Fibroblast of lung (primary cell): Measurements from ENCODE around the gene CSKMT. TPM values are rescaled to one million over a fixed set of nuclear protein-coding genes. Genes with fewer than 3 reads are reported as not detected.

Experiments used
- DNase-seq, 2 donors: peaks; one replicate each; pipeline versions ENCODE4 v3.0.0 to v3.0.0-alpha.2; 2010; ENCODE audit warnings: low read depth in 2 of 2
- H2AFZ ChIP-seq: 2 replicates; pipeline ENCODE4 v1.5.1; 2012; ENCODE audit warnings: low read length, control low read depth, inconsistent platforms
- H3K27ac ChIP-seq: 2 replicates; pipeline ENCODE4 v1.5.1; 2011; ENCODE audit warnings: low read length, control low read depth; ENCODE audit not compliant: insufficient read depth
- H3K27me3 ChIP-seq: 2 replicates; pipeline ENCODE4 v1.5.1; 2011; ENCODE audit warnings: mild to moderate bottlenecking, low read length; ENCODE audit not compliant: control insufficient read depth, insufficient read depth
- H3K36me3 ChIP-seq: 2 replicates; pipeline ENCODE4 v1.5.1; 2011; ENCODE audit warnings: low read length; ENCODE audit not compliant: control insufficient read depth, insufficient read depth
- H3K4me1 ChIP-seq: 2 replicates; pipeline ENCODE4 v1.5.1; 2011; ENCODE audit warnings: low read length; ENCODE audit not compliant: control insufficient read depth, insufficient read depth; ENCODE audit errors: extremely low read depth
- H3K4me2 ChIP-seq: 2 replicates; pipeline ENCODE4 v1.5.1; 2011; ENCODE audit warnings: low read length, control low read depth; ENCODE audit not compliant: insufficient read depth; ENCODE audit errors: extremely low read depth
- H3K4me3 ChIP-seq, 4 experiments: fragments of 200-600 bp in 1 of 4; sonication (generic) in 1 of 4; replicated peaks in 1 of 4; 2 replicates each; pipeline ENCODE4 v1.5.1; 2011 to 2016; ENCODE audit warnings: low read length in 4 of 4, low read depth in 3 of 4, mild to moderate bottlenecking in 3 of 4, control low read depth in 2 of 4, inconsistent platforms in 1 of 4, mixed read lengths in 1 of 4; ENCODE audit not compliant: insufficient read depth in 1 of 4; ENCODE audit errors: control extremely low read depth in 1 of 4
- H3K79me2 ChIP-seq: 2 replicates; pipeline ENCODE4 v1.5.1; 2012; ENCODE audit warnings: mild to moderate bottlenecking, low read length, inconsistent platforms; ENCODE audit not compliant: control insufficient read depth, insufficient read depth
- H3K9ac ChIP-seq: 2 replicates; pipeline ENCODE4 v1.5.1; 2011; ENCODE audit warnings: mild to moderate bottlenecking, low read length, control low read depth; ENCODE audit not compliant: insufficient read depth
- H3K9me3 ChIP-seq: 2 replicates; pipeline ENCODE4 v1.5.1; 2012; ENCODE audit warnings: low read depth, low read length; ENCODE audit not compliant: control insufficient read depth, insufficient read depth
- H4K20me1 ChIP-seq: 2 replicates; pipeline ENCODE4 v1.5.1; 2011; ENCODE audit warnings: low read length; ENCODE audit not compliant: control insufficient read depth, insufficient read depth; ENCODE audit errors: extremely low read depth
- EZH2 ChIP-seq: IDR thresholded peaks from 2 replicates; pipeline ENCODE4 v1.5.1; 2012; ENCODE audit warnings: low read length, control low read depth, mild to moderate bottlenecking; ENCODE audit errors: missing control alignments
- polyA plus RNA-seq, 2 donors: library from polyadenylated mRNA; depleted of rRNA in 1 of 2; stranded (reverse) in 1 of 2; unstranded in 1 of 2; fragments of >200 nt; gene quantifications; 2 replicates each; pipeline ENCODE4 v1.2.1, GENCODE V29; 2011 to 2012; ENCODE audit warnings: missing spikeins in 1 of 2
- total RNA-seq: library from RNA; depleted of rRNA; stranded (reverse); fragments of >200 nt; gene quantifications from 2 replicates; pipeline ENCODE4 v1.2.1, GENCODE V29; 2014
- TF ChIP-seq, protein P1 (sequence below), 2 donors: IDR thresholded peaks in 1 of 2; conservative IDR thresholded peaks in 1 of 2; 1 replicate in 1 of 2; 2 replicates in 1 of 2; pipeline ENCODE4 v1.5.1; 2011 to 2012; ENCODE audit warnings: low read length in 2 of 2, control low read depth in 1 of 2, inconsistent platforms in 1 of 2, low read depth in 1 of 2, mild to moderate bottlenecking in 1 of 2

Gene CSKMT
- total and polyA plus RNA-seq, 2 donors (not counting 1 experiment from before 2014, with no cell fraction given) = 2.9 to 8.4 TPM

DNA sequence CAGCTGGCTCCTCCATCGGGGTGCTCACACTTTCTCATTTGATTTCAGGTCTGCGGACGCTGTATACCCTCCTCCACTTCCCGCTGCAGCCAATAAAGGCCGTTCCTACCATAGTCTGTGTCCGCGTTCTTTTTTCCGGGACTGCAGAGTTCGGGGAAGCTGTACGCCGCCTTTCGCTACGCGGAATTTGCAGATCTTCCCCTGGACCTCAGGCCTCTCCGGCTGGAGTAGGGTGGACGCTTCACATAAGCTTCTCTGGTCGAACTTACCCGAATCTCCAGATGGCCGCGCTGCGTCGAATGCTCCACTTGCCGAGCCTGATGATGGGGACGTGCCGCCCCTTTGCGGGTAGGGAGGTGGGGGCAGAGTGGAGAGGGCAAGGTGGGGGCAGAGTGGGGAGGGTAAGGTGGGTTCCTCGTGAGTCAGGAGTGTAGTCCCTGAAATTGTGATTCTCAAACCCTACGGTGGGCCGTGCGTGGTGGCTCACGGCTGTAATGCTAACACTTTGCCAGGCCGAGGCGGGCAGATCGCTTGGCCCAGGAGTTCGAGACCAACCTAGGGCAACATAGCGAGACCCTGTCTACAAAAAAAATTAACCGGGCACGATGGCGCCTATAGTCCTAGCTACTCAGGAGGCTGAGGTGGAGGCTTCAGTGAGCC is 617 bp downstream of the CSKMT start:
- Histone ChIP-seq H3K4me1 (peaks cover 10% of the 10 kb centered on the region), H3K4me3 (peak overlapping the region; percentile 43 to 95 (median 80)), H3K36me3 (peaks cover 15% of the 10 kb centered on the region), H2AFZ (no peak overlapping the region), H3K9me3 (no peaks in the 10 kb centered on the region), H3K27me3 (no peaks in the 10 kb centered on the region), H3K79me2 (peaks cover 29% of the 10 kb centered on the region), H4K20me1 (no peaks in the 10 kb centered on the region), H3K4me2 (peak overlapping the region; percentile 99), H3K27ac (peak overlapping the region; percentile 45), H3K9ac (peak overlapping the region; percentile 69)
- DNase-seq = peak; percentile 66 to 70
- TF ChIP-seq, protein P1, sequence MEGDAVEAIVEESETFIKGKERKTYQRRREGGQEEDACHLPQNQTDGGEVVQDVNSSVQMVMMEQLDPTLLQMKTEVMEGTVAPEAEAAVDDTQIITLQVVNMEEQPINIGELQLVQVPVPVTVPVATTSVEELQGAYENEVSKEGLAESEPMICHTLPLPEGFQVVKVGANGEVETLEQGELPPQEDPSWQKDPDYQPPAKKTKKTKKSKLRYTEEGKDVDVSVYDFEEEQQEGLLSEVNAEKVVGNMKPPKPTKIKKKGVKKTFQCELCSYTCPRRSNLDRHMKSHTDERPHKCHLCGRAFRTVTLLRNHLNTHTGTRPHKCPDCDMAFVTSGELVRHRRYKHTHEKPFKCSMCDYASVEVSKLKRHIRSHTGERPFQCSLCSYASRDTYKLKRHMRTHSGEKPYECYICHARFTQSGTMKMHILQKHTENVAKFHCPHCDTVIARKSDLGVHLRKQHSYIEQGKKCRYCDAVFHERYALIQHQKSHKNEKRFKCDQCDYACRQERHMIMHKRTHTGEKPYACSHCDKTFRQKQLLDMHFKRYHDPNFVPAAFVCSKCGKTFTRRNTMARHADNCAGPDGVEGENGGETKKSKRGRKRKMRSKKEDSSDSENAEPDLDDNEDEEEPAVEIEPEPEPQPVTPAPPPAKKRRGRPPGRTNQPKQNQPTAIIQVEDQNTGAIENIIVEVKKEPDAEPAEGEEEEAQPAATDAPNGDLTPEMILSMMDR (conservative IDR thresholded peaks at IDR 0.05 in 1 of 2, IDR thresholded peaks at IDR 0.05 in 1 of 2; ENCODE audit: low read depth in 1 of 2, low read length in 2 of 2) = no peak
- TF ChIP-seq EZH2 = no peak

DNA sequence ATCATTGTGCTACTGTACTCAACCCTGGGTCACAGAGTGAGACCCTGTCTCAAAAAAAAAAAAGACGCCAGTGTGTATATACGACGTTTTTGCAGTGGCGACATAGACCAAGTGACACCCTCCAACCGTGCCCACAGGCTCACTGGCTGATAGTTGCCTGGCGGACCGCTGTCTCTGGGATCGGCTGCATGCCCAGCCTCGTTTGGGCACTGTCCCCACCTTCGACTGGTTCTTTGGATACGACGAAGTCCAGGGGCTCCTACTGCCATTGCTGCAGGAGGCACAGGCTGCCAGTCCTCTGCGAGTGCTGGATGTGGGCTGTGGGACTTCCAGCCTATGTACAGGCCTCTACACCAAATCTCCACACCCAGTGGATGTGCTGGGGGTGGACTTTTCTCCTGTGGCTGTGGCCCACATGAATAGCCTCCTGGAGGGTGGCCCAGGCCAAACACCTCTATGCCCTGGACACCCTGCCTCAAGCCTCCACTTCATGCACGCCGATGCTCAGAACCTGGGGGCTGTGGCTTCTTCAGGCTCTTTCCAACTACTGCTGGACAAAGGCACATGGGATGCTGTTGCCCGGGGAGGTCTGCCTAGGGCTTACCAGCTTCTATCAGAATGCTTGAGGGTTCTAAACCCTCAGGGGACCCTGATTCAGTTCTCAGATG is 1.3 kb downstream of the CSKMT start:
- Histone ChIP-seq H3K36me3 (peaks cover 15% of the 10 kb centered on the region), H4K20me1 (no peaks in the 10 kb centered on the region), H3K4me1 (peaks cover 10% of the 10 kb centered on the region), H3K27ac (peak overlapping the region; percentile 45), H3K27me3 (no peaks in the 10 kb centered on the region), H3K9ac (peak overlapping the region; percentile 69), H2AFZ (no peak overlapping the region), H3K79me2 (peaks cover 33% of the 10 kb centered on the region), H3K9me3 (no peaks in the 10 kb centered on the region), H3K4me3 (peak overlapping the region; percentile 43 to 95 (median 80)), H3K4me2 (peak overlapping the region; percentile 99)
- no peak for DNase-seq
- no peak for TF ChIP-seq EZH2
- TF ChIP-seq, protein P1 (conservative IDR thresholded peaks at IDR 0.05 in 1 of 2, IDR thresholded peaks at IDR 0.05 in 1 of 2; ENCODE audit: low read depth in 1 of 2, low read length in 2 of 2) = no peak

DNA sequence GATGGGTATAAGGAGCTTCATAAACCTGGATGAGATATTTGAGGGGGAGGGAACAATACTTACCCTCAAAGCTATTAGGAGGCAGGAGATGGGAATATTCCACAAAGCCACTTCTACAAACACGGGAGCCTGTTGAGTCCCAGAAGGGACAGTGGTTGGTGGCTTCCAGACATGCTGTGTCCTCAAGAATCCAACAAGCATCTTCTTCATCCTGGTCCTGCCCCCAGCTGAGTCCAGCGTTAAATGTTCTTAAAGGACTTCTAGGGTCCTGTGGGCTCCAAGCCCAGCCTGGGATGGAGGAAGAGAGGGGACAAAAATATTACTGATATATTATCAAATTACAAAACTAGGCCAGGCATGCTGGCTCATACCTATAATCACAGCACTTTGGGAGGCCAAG is 2.3 kb downstream of the CSKMT start:
- Histone ChIP-seq H3K4me3 (peak overlapping the region in 1 of 4 experiments; percentile 71), H3K4me2 (no peak overlapping the region), H2AFZ (no peak overlapping the region), H3K27ac (no peak overlapping the region), H3K79me2 (peaks cover 33% of the 10 kb centered on the region), H3K9ac (no peak overlapping the region), H3K4me1 (peaks cover 10% of the 10 kb centered on the region), H4K20me1 (no peaks in the 10 kb centered on the region), H3K36me3 (peaks cover 15% of the 10 kb centered on the region), H3K27me3 (no peaks in the 10 kb centered on the region), H3K9me3 (no peaks in the 10 kb centered on the region)
- DNase-seq = no peak
- TF ChIP-seq EZH2 = no peak
- TF ChIP-seq, protein P1 (conservative IDR thresholded peaks at IDR 0.05 in 1 of 2, IDR thresholded peaks at IDR 0.05 in 1 of 2; ENCODE audit: low read depth in 1 of 2, low read length in 2 of 2) = no peak
